22Rv1 (cell line): Measurements from ENCODE around the gene DERL3.

ENCODE experiments used
- CTCF ChIP-seq: fragments of 450-650 bp; IDR thresholded peaks from 2 replicates; pipeline ENCODE4 v1.5.1; 2017; ENCODE audit warnings: mild to moderate bottlenecking
- ZFX ChIP-seq: fragments of 450-650 bp; IDR thresholded peaks from 2 replicates; pipeline ENCODE4 v1.6.1; 2017; ENCODE audit warnings: antibody characterized with exemption, borderline replicate concordance

DNA sequence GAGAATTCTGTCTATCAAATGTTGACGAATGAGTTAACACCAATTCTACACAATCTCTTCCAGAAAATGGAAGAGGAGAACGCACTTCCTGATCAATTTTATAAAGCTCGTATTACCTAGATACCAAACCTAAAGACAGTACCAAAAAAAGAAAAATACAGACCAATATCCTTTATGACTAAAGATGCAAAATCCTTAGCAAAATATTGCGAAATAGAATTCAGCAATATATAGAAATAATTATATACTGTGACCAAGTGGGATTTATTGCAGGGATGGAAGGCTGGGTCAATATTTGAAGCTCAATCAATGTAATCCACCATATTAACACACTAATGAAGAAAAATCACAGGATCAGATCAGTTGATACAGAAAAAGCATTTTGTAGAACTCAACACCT is 26.4 kb downstream of the DERL3 start:
- TF ChIP-seq CTCF (no peak), ZFX (no peak)
